DMS79 treated with DMSO at 0.1 percent for 48 hours (cell line): ENCODE measurements around the gene BEAN1.

Experiments used
- DNase-seq: peaks from one replicate; lab custom pipeline; 2025; lab: John Stamatoyannopoulos, UW

BEAN1 gene

DNA sequence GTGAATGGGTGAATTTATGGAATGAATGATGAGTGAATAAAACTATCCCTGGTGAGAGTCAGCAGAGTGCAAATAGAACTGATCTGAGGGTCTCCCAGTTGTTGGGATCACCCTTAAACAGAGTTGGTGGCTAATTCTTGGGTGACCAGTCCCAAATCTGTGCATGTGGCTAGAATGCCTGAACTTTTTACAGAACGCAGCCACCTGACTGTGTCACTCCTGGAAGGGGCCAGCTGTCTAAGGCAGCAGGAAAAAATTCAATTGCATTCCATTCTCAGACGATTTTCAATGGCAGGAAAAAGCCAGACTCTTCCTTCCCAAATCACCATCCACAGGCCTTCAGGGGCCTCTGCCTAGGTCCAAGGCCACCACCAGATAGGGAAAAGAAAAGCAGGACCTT, 43.5 kb downstream of the BEAN1 start:
- no peak for DNase-seq

- DNase-seq: no peak
These were observed 44.2 kb downstream of the BEAN1 start for GRCh38 chr16:66471264-66471663.

DNA sequence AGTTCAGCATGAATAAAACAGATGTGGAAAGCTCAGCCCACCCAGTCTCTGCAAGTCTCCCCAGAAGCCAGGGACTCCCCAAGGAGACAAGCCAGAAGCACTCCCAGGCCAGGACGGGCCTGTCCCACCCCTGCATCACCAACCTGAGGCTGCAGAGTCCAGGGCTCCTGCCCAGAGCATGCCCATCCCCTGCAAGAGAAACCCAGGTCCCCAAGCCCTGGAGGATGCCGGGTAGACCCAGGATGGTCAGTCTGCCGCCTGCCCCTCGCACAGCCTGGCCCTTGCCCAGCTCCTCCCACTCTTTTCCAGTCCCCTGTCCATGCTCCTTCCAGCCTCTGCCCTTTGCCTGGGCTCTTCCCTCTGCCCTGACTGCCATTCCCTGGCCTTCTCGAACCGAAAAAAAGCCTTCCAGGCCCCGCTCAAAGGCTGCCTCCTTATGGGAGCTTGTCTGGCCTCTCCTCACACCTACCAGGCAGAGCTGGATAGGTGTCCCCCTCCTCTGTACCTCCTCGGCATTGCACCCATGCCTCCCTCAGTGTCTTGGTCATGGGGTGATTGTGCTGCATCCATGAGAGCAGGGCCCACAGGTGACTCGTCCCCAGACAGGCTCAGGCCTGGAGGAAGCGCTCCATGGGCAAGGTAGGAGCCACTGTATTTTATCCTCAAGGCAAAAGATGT, 44.8 kb downstream of the BEAN1 start:
- DNase-seq: no peak

DNA sequence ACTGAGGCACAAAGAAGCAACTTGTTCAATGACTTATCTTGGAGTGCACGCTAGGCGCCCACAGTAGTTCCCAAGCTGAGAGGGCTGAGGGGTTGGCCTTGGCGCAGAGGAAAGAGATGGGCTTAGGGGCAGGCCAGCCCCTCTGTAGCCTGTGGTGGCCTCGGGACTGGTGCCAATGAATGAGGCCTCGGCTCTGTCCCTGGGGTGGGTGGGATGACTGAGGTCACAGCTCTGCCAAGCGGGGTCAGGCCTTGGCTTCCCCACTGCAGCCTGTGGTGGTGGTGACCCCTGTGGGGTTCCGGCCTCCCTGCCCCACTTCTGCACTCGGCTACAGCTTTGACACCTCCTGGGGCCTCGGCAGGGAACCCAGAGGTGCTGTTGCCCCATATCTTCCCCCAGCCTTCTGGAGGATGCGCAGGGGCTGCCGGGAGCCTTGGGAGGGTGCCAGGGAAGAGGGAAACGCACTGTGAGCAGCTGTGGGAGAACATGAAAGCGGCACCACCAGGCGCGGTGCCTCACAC, 46.0 kb downstream of the BEAN1 start:
- DNase-seq: no peak

DNA sequence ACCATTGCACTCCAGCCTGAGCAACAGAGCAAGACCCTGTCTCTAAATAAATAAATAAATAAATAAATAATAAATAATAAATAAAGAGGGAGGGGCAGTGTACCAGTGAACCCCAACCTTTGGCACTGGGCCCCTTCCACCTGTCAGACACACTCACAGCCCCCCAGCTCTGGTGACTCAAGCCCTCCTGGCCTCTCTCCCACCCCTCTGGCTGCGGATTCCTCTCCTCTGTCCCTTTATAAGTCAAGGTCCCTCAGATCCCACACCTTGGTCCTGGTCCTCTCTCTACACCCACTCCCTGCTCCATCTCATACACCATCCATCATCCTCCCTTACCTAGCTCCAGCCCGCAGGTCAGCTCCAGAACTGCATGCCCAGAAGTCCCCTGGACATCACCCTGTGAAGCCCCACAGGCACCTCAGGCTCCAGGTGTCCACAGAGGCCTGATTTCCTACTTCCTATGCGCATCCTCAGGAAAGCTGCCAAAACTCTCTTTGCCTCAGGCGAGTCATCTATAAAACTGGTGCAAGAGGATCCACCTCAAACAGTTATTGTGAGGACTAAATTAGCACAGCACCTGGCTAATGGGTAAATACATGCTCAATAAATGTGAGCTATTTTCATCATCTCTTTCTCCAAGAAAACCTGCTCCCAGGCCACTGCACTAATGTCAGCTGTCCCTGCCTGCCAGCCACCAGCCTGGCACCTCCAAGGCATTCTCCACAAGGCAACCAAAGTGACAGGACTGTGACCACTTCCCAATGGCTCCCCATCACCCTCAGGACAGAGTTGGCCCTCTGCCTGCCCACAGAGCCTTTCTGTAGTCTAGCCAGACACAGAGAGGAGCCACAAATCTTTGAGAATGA, 46.8 kb downstream of the BEAN1 start:
- no peak for DNase-seq

DNA sequence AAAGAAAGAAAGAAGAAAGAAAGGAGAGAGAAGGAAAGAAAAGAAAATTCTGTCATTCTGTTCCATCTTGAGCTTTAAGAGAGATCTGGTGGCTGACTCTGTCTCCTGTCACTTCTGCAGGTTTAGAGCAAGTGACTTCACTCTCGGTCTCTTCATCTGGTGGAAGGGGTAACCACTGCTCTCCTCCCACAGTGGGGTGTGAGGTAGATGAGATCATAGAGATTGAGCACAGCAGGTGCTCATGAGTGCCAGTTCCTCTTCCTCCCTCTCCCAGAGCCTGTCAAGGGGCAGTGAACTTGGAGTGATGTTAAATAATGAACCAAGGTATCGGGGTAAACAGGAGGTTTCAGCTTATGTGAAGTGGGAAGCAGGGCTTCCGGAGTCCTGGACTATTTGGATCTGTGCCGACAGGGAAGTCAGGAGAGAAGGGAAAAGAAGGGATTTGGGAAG, 47.7 kb downstream of the BEAN1 start:
- DNase-seq: peak; percentile 63

DNA sequence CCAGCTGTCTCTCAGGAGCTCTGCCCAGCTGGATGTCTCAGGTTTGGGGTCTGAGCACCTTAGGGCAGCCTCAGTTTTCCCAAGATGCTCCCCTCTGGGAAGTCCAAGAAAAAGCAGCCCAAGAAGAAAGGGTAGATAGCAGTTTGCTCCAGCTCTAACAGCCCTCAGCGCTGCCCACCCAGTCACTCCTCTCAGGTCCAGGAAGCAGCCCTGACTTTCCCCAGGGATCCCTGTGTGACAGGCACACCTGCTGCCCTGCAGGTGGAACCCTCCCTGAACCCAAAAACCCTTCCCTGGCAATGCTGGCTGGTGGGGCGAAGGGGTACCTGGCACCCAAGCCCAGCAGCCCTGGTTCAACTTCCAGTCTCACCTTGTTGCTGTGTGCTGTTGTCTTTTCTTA, 48.1 kb downstream of the BEAN1 start:
- no peak for DNase-seq

- no peak for DNase-seq
These were observed 49.4 kb downstream of the BEAN1 start for GRCh38 chr16:66476328-66477027.

GRCh38 chr16:66477028-66477515, 50.0 kb downstream of the BEAN1 start:
- DNase-seq: no peak

- no peak for DNase-seq
These were observed 51.8 kb downstream of the BEAN1 start for GRCh38 chr16:66478733-66479511.

- DNase-seq: no peak
These were observed 52.7 kb downstream of the BEAN1 start for GRCh38 chr16:66479661-66480264.

DNA sequence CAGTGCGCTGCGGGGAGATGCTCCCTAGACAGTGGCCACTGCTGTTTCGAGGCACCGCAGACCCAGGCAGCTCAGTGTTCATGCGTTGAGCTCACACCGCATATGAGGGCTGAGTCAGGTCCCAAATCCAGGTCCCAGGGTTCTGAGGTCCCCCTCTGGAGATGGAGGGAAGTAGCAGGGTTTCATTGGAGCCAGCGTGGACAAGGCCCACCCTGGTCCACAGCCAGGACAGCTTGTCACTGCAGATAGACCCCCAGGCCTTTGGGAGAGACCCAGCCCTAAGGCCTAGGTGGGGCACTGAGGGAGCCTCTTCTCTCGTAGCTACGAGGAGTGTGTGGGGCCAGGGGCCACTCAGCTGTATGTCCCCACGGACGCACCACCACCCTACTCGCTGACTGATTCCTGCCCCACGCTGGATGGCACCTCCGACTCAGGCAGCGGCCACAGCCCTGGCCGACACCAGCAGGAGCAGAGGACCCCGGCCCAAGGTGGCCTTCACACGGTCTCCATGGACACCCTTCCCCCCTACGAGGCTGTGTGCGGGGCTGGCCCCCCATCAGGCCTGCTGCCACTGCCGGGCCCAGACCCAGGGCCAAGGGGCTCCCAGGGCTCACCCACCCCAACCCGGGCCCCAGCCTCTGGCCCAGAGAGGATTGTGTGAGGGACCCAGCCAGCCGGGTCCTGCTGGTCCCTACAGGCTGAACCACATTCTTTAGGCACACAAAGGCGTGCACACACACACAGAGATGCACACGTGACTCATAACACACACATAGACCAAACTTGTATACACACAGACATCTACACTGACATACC, 53.4 kb downstream of the BEAN1 start:
- no peak for DNase-seq

DNA sequence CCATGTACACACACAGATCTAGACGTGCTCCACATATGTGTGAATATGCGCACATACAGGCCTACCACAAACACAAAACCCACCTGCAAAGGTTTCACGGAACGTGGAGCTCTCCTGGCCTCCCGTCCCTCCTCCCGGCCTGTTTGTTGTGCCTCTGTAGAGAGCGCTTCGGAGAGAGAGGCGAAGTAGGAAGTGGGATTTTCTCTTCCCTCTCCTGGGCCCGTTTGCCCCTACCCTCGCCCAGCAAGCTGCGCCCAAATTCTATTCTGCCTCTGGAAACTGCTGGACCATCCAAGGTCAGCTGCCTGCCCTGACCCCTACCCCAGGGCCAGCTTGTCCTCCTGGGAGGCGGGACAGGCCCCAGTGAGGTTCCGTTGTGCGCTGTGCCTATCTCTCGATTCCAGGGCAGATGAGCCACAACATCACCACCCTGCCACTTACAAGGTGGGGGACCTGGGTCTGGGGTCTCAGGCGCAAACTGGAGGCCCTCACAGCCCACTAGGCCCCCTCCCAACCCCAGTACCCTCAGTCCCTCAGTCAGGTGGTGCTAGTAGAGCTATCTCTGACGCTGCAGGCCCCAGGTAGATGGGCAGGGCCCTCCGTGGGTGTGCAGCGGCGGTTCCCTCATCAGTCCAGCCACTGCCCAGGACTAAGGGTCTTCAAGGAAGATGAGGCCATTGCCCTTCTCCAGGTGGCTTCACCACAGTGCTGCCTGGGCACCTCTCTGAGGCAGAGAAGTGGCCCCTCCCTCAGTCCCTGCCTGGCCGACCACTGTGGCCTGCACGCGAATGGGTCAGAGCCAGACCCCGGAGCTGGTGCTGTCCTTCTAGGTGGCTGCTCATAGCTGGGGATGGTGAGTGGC, 54.2 kb downstream of the BEAN1 start:
- no peak for DNase-seq

DNA sequence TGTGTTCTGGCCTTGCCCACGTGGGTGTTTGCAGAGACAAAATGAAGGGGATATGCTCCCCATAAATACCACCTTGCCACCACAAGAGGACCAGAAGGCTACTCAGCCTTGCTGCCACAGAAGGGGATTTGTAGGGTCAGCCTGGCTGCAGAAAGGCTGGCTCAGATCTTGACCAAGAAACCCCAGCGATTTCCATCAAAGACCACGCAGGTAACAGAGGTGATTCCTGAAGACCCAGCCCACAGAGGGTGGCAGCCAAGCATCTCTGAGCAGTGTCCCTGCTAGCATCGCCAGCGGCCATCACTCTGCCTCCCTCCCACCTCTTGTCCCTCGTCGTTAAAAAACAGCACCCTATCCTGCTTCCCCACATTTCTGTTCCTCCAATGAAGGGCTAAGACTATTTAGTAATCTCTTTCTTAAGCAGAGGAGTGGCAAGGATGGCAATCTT, 54.9 kb downstream of the BEAN1 start:
- no peak for DNase-seq

DNA sequence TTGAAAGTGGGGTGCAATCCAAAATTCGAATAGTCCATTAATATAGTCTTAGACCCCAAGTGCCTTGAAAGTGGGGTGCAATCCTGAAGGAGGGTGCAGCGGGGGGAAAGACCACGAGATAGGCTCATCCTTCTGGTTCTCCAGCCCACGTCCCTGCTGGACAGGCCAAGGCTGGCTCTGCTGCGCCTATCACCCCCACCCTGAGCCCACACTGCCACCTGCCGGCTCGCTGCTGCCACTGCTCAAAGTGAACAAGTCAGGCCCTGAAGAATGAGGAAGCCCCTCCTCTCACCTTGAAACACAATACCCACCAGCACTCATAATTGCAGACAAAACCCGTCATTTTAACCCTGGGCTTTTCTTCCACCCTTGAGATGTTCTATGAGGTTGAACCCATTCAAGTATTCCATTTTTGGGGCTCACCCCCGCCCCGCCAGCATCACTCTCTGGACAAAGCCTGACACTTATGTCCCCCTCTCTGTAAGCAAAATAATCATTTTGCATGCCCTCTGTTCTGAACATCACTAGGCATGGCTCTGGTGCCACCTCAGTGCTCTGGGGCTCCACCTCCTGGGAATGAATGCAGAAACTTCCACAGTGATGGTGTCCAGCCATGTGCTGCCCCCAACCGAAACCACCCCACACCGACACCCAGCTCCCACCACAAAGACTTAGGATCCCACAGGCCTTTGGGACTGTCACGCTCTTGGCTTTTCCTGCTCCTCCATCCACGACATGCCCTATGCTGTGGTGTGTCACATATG, 56.8 kb downstream of the BEAN1 start:
- DNase-seq: peak; percentile 43

DNA sequence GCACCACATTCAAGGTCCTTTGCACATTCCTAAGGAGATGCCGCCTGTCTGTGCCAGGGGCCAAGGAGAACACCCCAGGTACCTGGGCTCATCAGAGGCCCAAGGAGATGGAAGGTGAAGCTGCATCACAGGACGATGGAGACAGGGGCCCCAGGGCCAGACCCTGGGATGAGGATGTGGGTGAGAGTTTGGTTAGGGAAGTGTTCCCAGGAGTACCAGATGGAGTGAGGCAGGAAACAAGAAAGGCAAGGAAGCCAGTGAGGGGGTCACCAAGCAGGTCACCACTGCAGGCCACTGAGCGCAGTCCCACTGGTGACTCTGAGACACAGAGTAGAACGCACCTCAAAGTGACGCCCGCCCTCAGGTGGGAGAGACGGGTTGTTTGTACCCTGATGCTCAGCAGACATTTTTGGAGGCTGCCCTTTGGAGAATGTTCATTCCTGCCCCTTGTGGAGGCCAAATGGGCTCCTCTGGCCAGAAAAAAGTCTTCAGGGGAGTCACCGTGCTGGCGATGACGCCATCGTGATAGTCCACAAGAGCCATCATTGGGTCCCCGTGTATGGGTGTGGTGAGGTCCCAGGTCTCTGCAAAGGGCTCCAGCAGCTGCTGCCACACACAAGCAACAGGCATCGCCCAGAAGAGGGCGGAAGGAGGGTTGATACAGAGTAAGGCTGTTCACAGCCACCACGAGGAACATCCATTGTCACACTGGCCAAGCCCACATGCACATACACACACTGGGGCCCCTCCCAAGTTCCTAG, 57.5 kb downstream of the BEAN1 start:
- DNase-seq: no peak

DNA sequence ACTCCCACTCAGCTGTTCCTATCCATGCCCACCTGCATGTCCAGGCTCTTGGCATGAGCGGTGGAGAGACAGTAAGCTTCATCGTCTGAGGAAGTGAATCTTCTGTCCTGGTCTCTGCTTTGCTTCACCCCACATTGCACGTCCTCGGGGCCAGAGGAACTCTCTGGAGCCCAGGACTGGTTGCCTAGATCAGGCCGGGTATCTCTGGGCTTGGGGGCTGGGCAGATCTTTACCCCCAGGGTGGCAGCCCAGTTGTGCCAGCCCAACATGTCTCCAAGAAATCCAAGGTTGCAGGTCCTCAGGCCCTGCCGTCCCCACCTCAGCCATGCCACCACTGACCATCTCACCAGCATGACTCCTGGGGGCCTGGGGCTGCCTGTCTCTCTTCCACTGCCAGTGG, 58.3 kb downstream of the BEAN1 start:
- no peak for DNase-seq
